OCI-LY3 (cell line): ENCODE results near the gene OTX2.

Experiments
- EZH2phosphoT487 ChIP-seq: fragments of 200-600 bp; shearing (Covaris generic); IDR thresholded peaks from 2 replicates; pipeline ENCODE4 v1.6.1; 2018; ENCODE audit warnings: antibody characterized with exemption, mixed run types, low read depth
- TF ChIP-seq, protein P1 (sequence below): fragments of 200-600, 300-600 bp; sonication (generic); IDR thresholded peaks from 2 replicates; pipeline ENCODE4 v1.5.1; 2014; ENCODE audit warnings: antibody characterized with exemption, low read length, low read depth

- TF ChIP-seq, protein P1, sequence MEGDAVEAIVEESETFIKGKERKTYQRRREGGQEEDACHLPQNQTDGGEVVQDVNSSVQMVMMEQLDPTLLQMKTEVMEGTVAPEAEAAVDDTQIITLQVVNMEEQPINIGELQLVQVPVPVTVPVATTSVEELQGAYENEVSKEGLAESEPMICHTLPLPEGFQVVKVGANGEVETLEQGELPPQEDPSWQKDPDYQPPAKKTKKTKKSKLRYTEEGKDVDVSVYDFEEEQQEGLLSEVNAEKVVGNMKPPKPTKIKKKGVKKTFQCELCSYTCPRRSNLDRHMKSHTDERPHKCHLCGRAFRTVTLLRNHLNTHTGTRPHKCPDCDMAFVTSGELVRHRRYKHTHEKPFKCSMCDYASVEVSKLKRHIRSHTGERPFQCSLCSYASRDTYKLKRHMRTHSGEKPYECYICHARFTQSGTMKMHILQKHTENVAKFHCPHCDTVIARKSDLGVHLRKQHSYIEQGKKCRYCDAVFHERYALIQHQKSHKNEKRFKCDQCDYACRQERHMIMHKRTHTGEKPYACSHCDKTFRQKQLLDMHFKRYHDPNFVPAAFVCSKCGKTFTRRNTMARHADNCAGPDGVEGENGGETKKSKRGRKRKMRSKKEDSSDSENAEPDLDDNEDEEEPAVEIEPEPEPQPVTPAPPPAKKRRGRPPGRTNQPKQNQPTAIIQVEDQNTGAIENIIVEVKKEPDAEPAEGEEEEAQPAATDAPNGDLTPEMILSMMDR: no peak
- TF ChIP-seq EZH2phosphoT487: no peak
These were observed 15.6 kb downstream of the OTX2 start for GRCh38 chr14:56794557-56795283.
